GM12872 (cell line): ENCODE results near the gene G2E3.

Experiments used
- CTCF ChIP-seq: IDR thresholded peaks from 3 replicates; pipeline ENCODE4 v1.5.1; 2011; ENCODE audit warnings: low read depth, mild to moderate bottlenecking, low read length, moderate library complexity; ENCODE audit not compliant: insufficient read depth

The G2E3 gene

DNA sequence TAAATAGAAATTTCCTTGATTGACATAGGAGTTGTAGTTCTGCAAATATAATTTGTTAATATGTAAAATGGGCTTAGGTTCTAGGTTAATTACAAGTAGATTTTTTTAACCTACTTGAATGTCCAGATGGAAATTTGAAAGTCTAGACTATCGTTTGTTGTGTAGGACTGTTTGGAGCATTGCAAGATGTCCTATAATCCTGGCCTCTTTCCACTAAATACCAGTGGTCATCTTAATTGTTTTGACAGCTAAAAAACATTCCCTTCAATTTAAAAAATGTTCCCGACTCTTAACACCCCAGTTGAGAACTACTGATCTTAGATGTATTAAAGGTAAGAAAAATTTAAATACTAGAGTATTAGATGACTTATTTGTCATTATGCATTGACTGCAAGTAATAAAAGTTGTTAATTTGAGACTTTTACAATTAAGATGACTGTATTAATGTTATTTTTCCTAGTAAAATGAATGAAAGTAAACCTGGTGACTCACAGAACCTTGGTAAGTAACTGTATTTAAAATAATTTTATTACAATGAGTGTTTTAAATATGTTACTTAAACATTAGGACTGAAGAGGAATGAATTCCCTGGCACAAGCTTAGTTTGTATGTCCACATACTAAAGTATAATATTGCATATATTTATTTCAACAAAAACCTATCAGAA lies 21.8 kb downstream of the G2E3 start:
- no peak for TF ChIP-seq CTCF

- no peak for TF ChIP-seq CTCF
Observed at GRCh38 chr14:30581283-30581625, 22.3 kb downstream of the G2E3 start.

DNA sequence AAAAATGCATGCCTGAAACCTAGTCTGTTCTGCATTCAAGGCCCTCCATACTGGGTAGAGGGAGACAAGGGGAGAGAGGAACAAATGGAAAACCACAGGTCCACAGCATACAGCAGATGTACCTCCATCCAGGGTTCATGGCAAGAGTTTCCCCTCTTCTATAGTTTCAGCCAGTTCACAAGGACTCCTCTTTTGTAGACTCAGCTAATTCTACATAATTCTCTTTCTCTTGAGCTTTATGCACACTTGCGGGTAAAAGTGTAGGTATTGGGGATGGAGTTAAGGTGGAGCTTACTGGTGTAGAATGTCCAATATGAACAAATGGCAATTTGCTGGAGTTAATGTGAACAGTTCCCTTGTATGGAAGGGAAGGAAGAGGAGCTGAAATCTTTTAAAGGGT lies 23.4 kb downstream of the G2E3 start:
- no peak for TF ChIP-seq CTCF

GRCh38 chr14:30584058-30584630 lies 25.2 kb downstream of the G2E3 start:
- no peak for TF ChIP-seq CTCF

DNA sequence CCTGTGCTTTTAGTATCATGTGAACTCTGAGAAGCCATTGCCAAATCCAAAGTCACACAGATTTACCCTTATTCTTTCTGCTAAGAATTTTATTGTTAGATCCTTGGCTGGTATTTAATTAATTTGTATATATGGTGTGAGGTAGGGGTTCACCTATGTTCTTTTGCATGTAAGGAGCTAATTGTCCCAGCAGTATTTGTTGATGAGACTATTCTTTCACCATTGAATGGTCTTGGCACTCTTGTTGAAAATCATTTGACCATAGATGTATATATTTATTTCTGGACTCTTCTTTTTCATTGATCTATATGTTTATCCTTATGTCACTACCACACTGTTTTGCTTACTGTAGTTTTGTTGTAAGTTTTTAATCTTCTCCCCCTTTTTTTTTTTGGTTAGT lies 26.2 kb downstream of the G2E3 start:
- no peak for TF ChIP-seq CTCF

DNA sequence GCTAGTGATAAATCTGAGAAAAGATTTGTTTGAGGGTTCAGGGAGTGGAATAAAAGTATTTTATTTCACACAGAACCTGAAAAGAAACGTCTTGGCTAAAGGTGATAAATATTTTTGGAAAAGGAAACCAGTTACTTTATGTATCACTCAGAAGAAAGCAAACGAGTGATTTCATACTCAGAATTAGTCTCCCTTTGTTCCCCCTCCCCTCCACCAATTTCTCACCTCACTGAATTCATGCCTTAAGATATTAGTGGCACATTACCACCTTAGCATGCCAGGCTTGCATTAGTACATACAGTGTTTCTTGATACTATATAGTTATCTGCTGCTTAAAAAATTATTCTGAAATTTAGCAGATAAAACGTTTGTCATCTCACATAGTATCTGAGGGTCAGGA lies 28.2 kb downstream of the G2E3 start:
- no peak for TF ChIP-seq CTCF

- no peak for TF ChIP-seq CTCF
Observed at GRCh38 chr14:30588873-30589272, 29.9 kb downstream of the G2E3 start.
